Esophagus (tissue), 2 donors: ENCODE data around the gene PDGFD. TPM values are rescaled to one million over a fixed set of nuclear protein-coding genes. Genes with fewer than 3 reads are reported as not detected.
A peak's percentile ranks its signal among the peaks of the same experiment; 100 is the strongest.

Source experiments
- H3K27ac ChIP-seq, 2 donors: one replicate each; pipeline ENCODE4 v1.5.1; 2013; ENCODE audit warnings: low read depth in 2 of 2, mild to moderate bottlenecking in 2 of 2, inconsistent platforms in 1 of 2, low read length in 1 of 2, moderate library complexity in 1 of 2
- H3K27me3 ChIP-seq, 2 donors: one replicate each; pipeline ENCODE4 v1.6.1; 2013; ENCODE audit warnings: low read length in 2 of 2, control low read depth in 1 of 2, mild to moderate bottlenecking in 1 of 2; ENCODE audit not compliant: insufficient read depth in 2 of 2, control insufficient read depth in 1 of 2
- H3K36me3 ChIP-seq, 2 donors: one replicate each; pipeline ENCODE4 v1.6.1; 2013; ENCODE audit warnings: low read length in 1 of 2; ENCODE audit not compliant: control insufficient read depth in 2 of 2, insufficient read depth in 2 of 2
- H3K4me1 ChIP-seq, 2 donors: one replicate each; pipeline ENCODE4 v1.6.1; 2013; ENCODE audit warnings: low read length in 1 of 2; ENCODE audit not compliant: control insufficient read depth in 2 of 2, insufficient read depth in 2 of 2
- H3K4me3 ChIP-seq, 2 donors: one replicate each; pipeline ENCODE4 v1.5.1; 2013; ENCODE audit warnings: low read length in 2 of 2, mild to moderate bottlenecking in 2 of 2, low read depth in 1 of 2, moderate library complexity in 1 of 2
- H3K9me3 ChIP-seq, 2 donors: one replicate each; pipeline ENCODE4 v1.6.1; 2013; ENCODE audit warnings: mild to moderate bottlenecking in 2 of 2, low read depth in 1 of 2, low read length in 1 of 2, moderate library complexity in 1 of 2; ENCODE audit not compliant: control insufficient read depth in 2 of 2, insufficient read depth in 1 of 2
- WGBS, 2 donors: extraction: QIAGEN DNeasy Blood & Tissue Kit; methylation state at CpG; one replicate each; pipeline ENCODE4 v1.1.7; 2013; 5-methylcytosine and 5-hydroxymethylcytosine counted together
- polyA plus RNA-seq, 2 donors: library from polyadenylated mRNA; stranded (reverse); fragments of 200-250 nt; gene quantifications; one replicate each; pipeline ENCODE4 v1.2.3, GENCODE V29; 2013
- donor health status: healthy with polysubstance abuse.
- donor health status: Bipolar disorder and iron deficiency.

The PDGFD gene
- polyA plus RNA-seq = under 1 TPM; 0.35 to 0.52 TPM

DNA sequence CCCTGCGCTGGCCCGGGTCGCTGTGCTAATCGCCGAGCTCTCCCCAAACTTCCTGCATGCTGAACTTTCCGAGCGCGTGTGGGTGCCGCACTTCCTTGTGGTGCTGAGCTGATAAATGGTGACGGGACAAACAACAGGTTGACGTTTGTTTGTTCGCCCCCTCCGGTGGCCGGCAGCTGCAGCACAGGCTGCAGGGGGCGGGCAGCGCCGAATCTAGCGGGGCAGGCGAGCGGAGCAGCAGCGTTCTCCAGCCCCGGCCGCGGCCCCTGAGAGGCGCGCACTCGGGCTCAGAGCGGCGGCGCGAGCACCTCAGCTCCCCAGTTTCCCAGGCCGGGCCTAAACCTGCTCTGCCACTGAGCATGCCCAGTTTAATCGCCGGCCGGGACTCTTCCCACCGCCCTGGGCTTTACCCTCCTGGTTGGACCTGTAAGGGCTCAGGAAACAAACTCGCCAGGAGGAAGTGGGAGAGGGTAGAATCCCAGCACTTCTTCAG, at the start of gene PDGFD:
TSS of gene PDGFD (minus strand) at position 120 of the 493 bp plus-strand sequence.
- Histone ChIP-seq H3K27me3 (no peaks in the 10 kb centered on the region), H3K4me3 (peak within 1 kb of the TSS; percentile 45 to 57), H3K4me1 (peaks cover 2 to 3% of the 10 kb centered on the region in 2 donors), H3K36me3 (no peaks in the 10 kb centered on the region), H3K27ac (no peak within 1 kb of the TSS), H3K9me3 (no peaks in the 10 kb centered on the region)
- 1 to 3% methylated on average over 37 of the region's 37 CpGs for WGBS, 2 donors

DNA sequence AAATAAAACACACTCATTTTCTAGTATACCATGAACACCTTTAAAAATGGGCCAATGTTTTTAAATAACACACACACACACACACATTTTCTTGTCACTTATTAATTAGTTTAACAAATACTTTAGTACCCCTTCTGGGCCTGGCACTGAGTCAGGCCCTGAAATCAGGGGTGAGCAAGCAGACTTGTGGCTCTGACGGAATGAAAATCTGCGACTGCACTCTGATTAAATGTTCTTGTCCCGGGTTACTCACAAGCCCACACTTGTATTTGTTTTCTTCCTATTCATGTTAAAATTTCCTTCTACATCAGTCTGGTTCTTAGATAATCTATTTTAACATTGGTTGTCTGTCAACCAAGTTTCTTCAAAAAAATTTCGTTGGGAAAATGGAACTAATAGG, 43.0 kb upstream of the PDGFD start:
- 39 to 52% methylated on average over 4 of the region's 4 CpGs for WGBS, 2 donors
- Histone ChIP-seq H3K36me3 (no peaks in the 10 kb centered on the region), H3K4me3 (no peak overlapping the region), H3K9me3 (no peaks in the 10 kb centered on the region), H3K27me3 (no peaks in the 10 kb centered on the region), H3K4me1 (no peaks in the 10 kb centered on the region), H3K27ac (no peak overlapping the region)

DNA sequence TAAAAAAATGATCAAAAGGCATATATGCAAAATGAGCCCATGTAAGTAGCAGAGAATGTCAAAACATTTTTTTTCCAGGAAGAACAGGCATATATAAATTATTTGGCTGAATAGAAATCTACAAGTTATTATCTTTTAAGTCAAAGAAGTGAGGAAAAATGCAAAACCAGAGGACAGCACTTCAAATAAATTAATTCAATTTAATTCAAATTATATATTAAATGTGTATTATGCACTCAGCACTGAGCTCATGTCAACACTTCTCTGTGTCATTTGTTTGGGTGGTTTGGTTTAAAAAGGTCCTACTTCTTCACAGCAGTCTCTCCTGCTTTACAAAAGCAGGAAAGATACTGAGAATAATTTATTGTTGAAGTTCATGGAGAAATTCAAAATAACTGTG, 41.9 kb upstream of the PDGFD start:
- no peaks in the 10 kb centered on the region for H3K27me3 ChIP-seq
- H3K36me3 ChIP-seq = no peaks in the 10 kb centered on the region
- no peaks in the 10 kb centered on the region for H3K4me1 ChIP-seq
- no peak overlapping the region for H3K4me3 ChIP-seq
- H3K9me3 ChIP-seq = no peaks in the 10 kb centered on the region
- no peak overlapping the region for H3K27ac ChIP-seq

GRCh38 chr11:104200688-104201087, 36.7 kb upstream of the PDGFD start:
- Histone ChIP-seq H3K4me1 (no peaks in the 10 kb centered on the region), H3K36me3 (no peaks in the 10 kb centered on the region), H3K27ac (no peak overlapping the region), H3K27me3 (no peaks in the 10 kb centered on the region), H3K4me3 (no peak overlapping the region), H3K9me3 (no peaks in the 10 kb centered on the region)

GRCh38 chr11:104199053-104199452, 35.1 kb upstream of the PDGFD start:
- no peaks in the 10 kb centered on the region for H3K27me3 ChIP-seq
- WGBS, 2 donors = 53 to 65% methylated on average over 1 of the region's 1 CpG
- no peaks in the 10 kb centered on the region for H3K9me3 ChIP-seq
- H3K36me3 ChIP-seq = no peaks in the 10 kb centered on the region
- H3K4me1 ChIP-seq = no peaks in the 10 kb centered on the region
- no peak overlapping the region for H3K27ac ChIP-seq
- H3K4me3 ChIP-seq = no peak overlapping the region

DNA sequence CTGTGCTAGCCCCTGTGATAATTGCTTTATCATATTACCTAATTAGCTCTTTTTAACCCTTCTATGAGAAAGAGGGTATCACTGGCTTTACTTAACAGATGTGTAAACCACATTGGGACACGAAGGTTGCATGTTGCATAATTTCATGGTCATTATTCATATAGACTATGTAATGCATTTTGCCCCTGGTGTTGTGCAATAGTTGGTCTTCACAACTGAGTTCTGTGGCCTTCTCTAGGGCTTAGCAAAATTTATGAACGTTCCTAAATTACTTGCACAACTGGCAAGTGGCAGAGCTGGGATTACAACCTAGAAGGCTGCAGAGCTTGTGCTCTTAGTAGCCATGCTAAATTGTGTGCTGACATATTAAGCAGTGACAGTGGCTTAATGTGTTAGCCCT, 34.6 kb upstream of the PDGFD start:
- no peaks in the 10 kb centered on the region for H3K36me3 ChIP-seq
- no peaks in the 10 kb centered on the region for H3K27me3 ChIP-seq
- WGBS, 2 donors = 63% methylated on average over 2 of the region's 2 CpGs

DNA sequence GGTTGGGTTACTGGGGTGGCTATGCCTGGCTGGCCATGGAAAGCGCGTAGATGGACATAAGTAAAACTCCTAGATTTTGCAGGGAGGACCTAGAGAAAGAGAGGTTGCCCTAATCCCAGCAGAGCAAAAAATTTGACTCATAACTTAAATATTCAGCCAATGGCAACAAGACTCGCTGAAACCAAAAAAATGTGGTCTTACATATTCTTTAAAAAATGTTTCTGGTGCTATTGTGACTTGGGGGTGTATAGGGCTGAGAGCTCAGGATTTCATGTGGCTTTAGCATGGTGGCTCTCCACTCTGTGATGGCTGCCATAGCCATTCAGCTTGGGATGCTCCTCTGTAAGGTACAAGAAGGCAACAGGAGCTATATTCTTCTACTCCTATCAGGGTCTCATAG, 27.2 kb upstream of the PDGFD start:
- no peak overlapping the region for H3K4me3 ChIP-seq
- no peaks in the 10 kb centered on the region for H3K9me3 ChIP-seq
- H3K4me1 ChIP-seq = no peaks in the 10 kb centered on the region
- H3K36me3 ChIP-seq = no peaks in the 10 kb centered on the region
- H3K27ac ChIP-seq = no peak overlapping the region
- H3K27me3 ChIP-seq = no peaks in the 10 kb centered on the region
- WGBS, 2 donors = 91% methylated on average over 3 of the region's 3 CpGs

More for the DNA sequence above, 34.6 kb upstream of the PDGFD start:
- no peaks in the 10 kb centered on the region for H3K4me1 ChIP-seq
- no peaks in the 10 kb centered on the region for H3K9me3 ChIP-seq
- no peak overlapping the region for H3K27ac ChIP-seq
- H3K4me3 ChIP-seq = no peak overlapping the region

DNA sequence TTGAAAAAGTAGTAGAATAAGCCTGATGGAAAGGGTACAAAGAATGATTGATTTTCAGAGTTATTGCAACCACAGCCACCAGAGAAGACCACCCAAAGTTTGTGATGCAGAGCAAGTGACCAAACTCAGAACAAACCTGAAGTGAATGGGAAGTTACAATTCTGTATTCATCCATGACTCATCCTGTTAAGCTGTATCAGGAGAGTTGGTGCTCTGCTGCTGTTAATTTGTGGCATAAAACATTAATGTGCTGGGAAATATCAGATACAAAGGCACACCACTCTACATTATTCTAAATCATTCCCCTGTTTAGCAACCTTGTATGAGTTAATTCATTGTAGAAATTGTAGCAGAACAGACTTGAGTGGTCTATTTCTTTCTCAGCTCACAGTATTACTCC, 19.6 kb upstream of the PDGFD start:
- Histone ChIP-seq H3K9me3 (no peaks in the 10 kb centered on the region), H3K27ac (no peak overlapping the region), H3K4me3 (no peak overlapping the region), H3K36me3 (no peaks in the 10 kb centered on the region), H3K27me3 (no peaks in the 10 kb centered on the region), H3K4me1 (no peaks in the 10 kb centered on the region)

DNA sequence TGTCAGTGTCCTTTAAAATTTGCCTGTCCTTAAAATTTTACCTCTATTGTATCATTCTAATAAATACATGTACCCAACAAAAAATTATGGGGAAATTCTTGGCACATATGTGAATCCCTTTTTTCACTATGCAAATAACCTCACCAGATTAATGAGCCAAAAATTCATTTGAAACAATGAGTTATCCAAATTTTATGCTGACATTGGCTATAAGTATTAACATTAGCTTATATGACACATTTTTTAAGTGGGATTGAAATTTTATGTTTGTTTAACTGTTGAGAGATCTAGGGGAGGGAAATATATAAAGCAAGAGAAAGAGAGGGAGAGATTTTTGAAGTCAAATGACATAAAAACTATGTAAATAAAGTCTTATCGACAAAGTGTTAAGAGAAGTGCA, 11.8 kb upstream of the PDGFD start:
- 57 to 64% methylated on average over 1 of the region's 1 CpG for WGBS, 2 donors
- Histone ChIP-seq H3K36me3 (no peaks in the 10 kb centered on the region), H3K27me3 (no peaks in the 10 kb centered on the region), H3K4me3 (no peak overlapping the region), H3K27ac (no peak overlapping the region), H3K9me3 (no peaks in the 10 kb centered on the region), H3K4me1 (no peaks in the 10 kb centered on the region)

- Histone ChIP-seq H3K9me3 (no peaks in the 10 kb centered on the region), H3K4me3 (no peak overlapping the region), H3K27me3 (no peaks in the 10 kb centered on the region), H3K36me3 (no peaks in the 10 kb centered on the region), H3K27ac (no peak overlapping the region), H3K4me1 (no peaks in the 10 kb centered on the region)
These were observed 5.1 kb upstream of the PDGFD start for GRCh38 chr11:104169091-104169490.
